H9 (cell line): ENCODE data around the gene PARD6B. TPM values are rescaled to one million over a fixed set of nuclear protein-coding genes. Genes with fewer than 3 reads are reported as not detected.
"Not testable (repeated sequence)": the region's sequence is repeated elsewhere in the genome, so short reads cannot be mapped to it uniquely, and the experiment has no call there.

Experiments used
- DNase-seq: peaks from one replicate; pipeline ENCODE4 v3.0.0-alpha.2; 2017
- H2AFZ ChIP-seq: one replicate; pipeline ENCODE4 v1.6.1; 2013; ENCODE audit warnings: mild to moderate bottlenecking, low read length, control low read depth, moderate library complexity
- H2AK5ac ChIP-seq: 2 replicates; pipeline ENCODE4 v1.6.1; 2013; ENCODE audit warnings: low read length, control low read depth, mixed read lengths; ENCODE audit not compliant: insufficient read length
- H2BK120ac ChIP-seq: one replicate; pipeline ENCODE4 v1.6.1; 2013; ENCODE audit warnings: low read depth, mild to moderate bottlenecking, low read length, control low read depth, inconsistent platforms; ENCODE audit not compliant: poor library complexity, severe bottlenecking
- H2BK12ac ChIP-seq: 2 replicates; pipeline ENCODE4 v1.6.1; 2013; ENCODE audit warnings: low read length, control low read depth, mixed read lengths, low read depth; ENCODE audit not compliant: insufficient read length
- H2BK15ac ChIP-seq: 2 replicates; pipeline ENCODE4 v1.6.1; 2013; ENCODE audit warnings: low read depth, low read length, control low read depth
- H2BK20ac ChIP-seq: one replicate; pipeline ENCODE4 v1.6.1; 2013; ENCODE audit warnings: low read depth, mild to moderate bottlenecking, low read length, control low read depth, inconsistent platforms; ENCODE audit not compliant: poor library complexity, severe bottlenecking
- H2BK5ac ChIP-seq: 2 replicates; pipeline ENCODE4 v1.6.1; 2013; ENCODE audit warnings: low read length, control low read depth, mixed read lengths; ENCODE audit not compliant: insufficient read length
- H3K14ac ChIP-seq: 2 replicates; pipeline ENCODE4 v1.6.1; 2013; ENCODE audit warnings: low read length, control low read depth; ENCODE audit not compliant: insufficient read depth
- H3K18ac ChIP-seq: 2 replicates; pipeline ENCODE4 v1.6.1; 2013; ENCODE audit warnings: low read depth, mild to moderate bottlenecking, mixed read lengths, low read length, control low read depth; ENCODE audit not compliant: insufficient read length
- H3K23ac ChIP-seq: 2 replicates; pipeline ENCODE4 v1.6.1; 2013; ENCODE audit warnings: low read length, control low read depth, mixed read lengths, low read depth; ENCODE audit not compliant: insufficient read length
- H3K23me2 ChIP-seq: 2 replicates; pipeline ENCODE4 v1.6.1; 2013; ENCODE audit warnings: low read depth, mild to moderate bottlenecking, mixed read lengths, low read length, control low read depth; ENCODE audit not compliant: insufficient read length, poor library complexity, severe bottlenecking
- H3K27ac ChIP-seq: 2 replicates; pipeline ENCODE4 v1.5.1; 2013; ENCODE audit warnings: low read length, control low read depth, mixed read lengths, low read depth; ENCODE audit not compliant: insufficient read length
- H3K27me3 ChIP-seq: 2 replicates; pipeline ENCODE4 v1.6.1; 2013; ENCODE audit warnings: low read length, control low read depth, inconsistent platforms; ENCODE audit not compliant: insufficient read depth
- H3K4ac ChIP-seq: 2 replicates; pipeline ENCODE4 v1.6.1; 2013; ENCODE audit warnings: low read depth, mild to moderate bottlenecking, control low read depth, inconsistent platforms, low read length, moderate library complexity
- H3K4me1 ChIP-seq: 2 replicates; pipeline ENCODE4 v1.6.1; 2013; ENCODE audit warnings: low read length, control low read depth, inconsistent platforms; ENCODE audit not compliant: insufficient read depth
- H3K4me2 ChIP-seq: 2 replicates; pipeline ENCODE4 v1.6.1; 2013; ENCODE audit warnings: low read length, control low read depth, mixed read lengths; ENCODE audit not compliant: insufficient read length, insufficient read depth
- H3K56ac ChIP-seq: 2 replicates; pipeline ENCODE4 v1.6.1; 2013; ENCODE audit warnings: low read depth, mild to moderate bottlenecking, mixed read lengths, low read length, control low read depth; ENCODE audit not compliant: insufficient read length
- H3K79me1 ChIP-seq: 2 replicates; pipeline ENCODE4 v1.6.1; 2013; ENCODE audit warnings: low read depth, mild to moderate bottlenecking, moderate library complexity, low read length, control low read depth, inconsistent platforms; ENCODE audit not compliant: insufficient read depth, poor library complexity, severe bottlenecking
- H3K79me2 ChIP-seq: 2 replicates; pipeline ENCODE4 v1.6.1; 2013; ENCODE audit warnings: low read length, control low read depth, inconsistent platforms; ENCODE audit not compliant: insufficient read depth
- H3K9ac ChIP-seq: 2 replicates; pipeline ENCODE4 v1.6.1; 2013; ENCODE audit warnings: low read length, control low read depth, mixed read lengths; ENCODE audit not compliant: insufficient read length; ENCODE audit errors: extremely low read depth
- H3K9me3 ChIP-seq: one replicate; pipeline ENCODE4 v1.6.1; 2013; ENCODE audit warnings: low read depth, low read length, inconsistent platforms; ENCODE audit not compliant: control insufficient read depth
- H3T11ph ChIP-seq: one replicate; pipeline ENCODE4 v1.6.1; 2013; ENCODE audit warnings: mild to moderate bottlenecking, low read length, control low read depth, inconsistent platforms
- H4K20me1 ChIP-seq: one replicate; pipeline ENCODE4 v1.6.1; 2013; ENCODE audit not compliant: control insufficient read depth, insufficient read length, insufficient read depth
- H4K5ac ChIP-seq: 2 replicates; pipeline ENCODE4 v1.6.1; 2013; ENCODE audit warnings: low read depth, mild to moderate bottlenecking, mixed read lengths, low read length, control low read depth; ENCODE audit not compliant: insufficient read length
- H4K8ac ChIP-seq: replicated peaks from 2 replicates; pipeline ENCODE4 v1.6.1; 2013; ENCODE audit warnings: low read length, control low read depth, mixed read lengths, low read depth; ENCODE audit not compliant: insufficient read length
- H4K91ac ChIP-seq: 2 replicates; pipeline ENCODE4 v1.6.1; 2013; ENCODE audit warnings: low read depth, mild to moderate bottlenecking, moderate library complexity, mixed read lengths, low read length, control low read depth; ENCODE audit not compliant: insufficient read length
- H3K27ac Mint-ChIP-seq, 3 experiments: 2 replicates in 2 of 3; 3 replicates in 1 of 3; pipeline ENCODE4 v1.8.0; 2020 to 2021; ENCODE audit warnings: mixed read lengths in 3 of 3, mild to moderate bottlenecking in 1 of 3, moderate library complexity in 1 of 3
- H3K27me3 Mint-ChIP-seq: 2 replicates; pipeline ENCODE4 v1.8.0; 2021; ENCODE audit warnings: low read depth, mild to moderate bottlenecking, moderate library complexity, mixed read lengths
- H3K36me3 Mint-ChIP-seq, 3 experiments: 2 replicates in 2 of 3; 3 replicates in 1 of 3; pipeline ENCODE4 v1.8.0; 2020 to 2021; ENCODE audit warnings: low read depth in 3 of 3, mixed read lengths in 3 of 3; ENCODE audit not compliant: insufficient read depth in 1 of 3
- H3K4me1 Mint-ChIP-seq, 2 experiments: 2 replicates each; pipeline ENCODE4 v1.8.0; 2020; ENCODE audit warnings: mixed read lengths in 2 of 2
- H3K4me3 Mint-ChIP-seq, 2 experiments: 2 replicates in 1 of 2; 3 replicates in 1 of 2; pipeline ENCODE4 v1.8.0; 2020 to 2021; ENCODE audit warnings: mild to moderate bottlenecking in 2 of 2, mixed read lengths in 2 of 2, moderate library complexity in 1 of 2
- H3K9me3 Mint-ChIP-seq, 2 experiments: 2 replicates in 1 of 2; 3 replicates in 1 of 2; pipeline ENCODE4 v1.8.0; 2020; ENCODE audit warnings: mild to moderate bottlenecking in 2 of 2, mixed read lengths in 2 of 2, moderate library complexity in 1 of 2
- WGBS: extraction: QIAGEN DNeasy Blood & Tissue Kit; methylation state at CpG from one replicate; pipeline ENCODE4 v1.1.7; 2013; ENCODE audit warnings: missing lambda C conversion rate, low lambda C conversion rate, mixed read lengths; ENCODE audit not compliant: insufficient read length; ENCODE audit errors: extremely low coverage; 5-methylcytosine and 5-hydroxymethylcytosine counted together
- total RNA-seq: library from RNA; stranded (reverse); gene quantifications from 2 replicates; pipeline ENCODE4 v1.2.1, GENCODE V29; 2021
- TF ChIP-seq, protein P1 (sequence below): fragments of 200-600 bp; sonication (generic); conservative IDR thresholded peaks from 3 replicates; pipeline ENCODE4 v1.8.0; 2021; ENCODE audit warnings: antibody characterized with exemption, mild to moderate bottlenecking

Gene PARD6B
- total RNA-seq, 1 experiment from 2014 or later, result 27.4 TPM

DNA sequence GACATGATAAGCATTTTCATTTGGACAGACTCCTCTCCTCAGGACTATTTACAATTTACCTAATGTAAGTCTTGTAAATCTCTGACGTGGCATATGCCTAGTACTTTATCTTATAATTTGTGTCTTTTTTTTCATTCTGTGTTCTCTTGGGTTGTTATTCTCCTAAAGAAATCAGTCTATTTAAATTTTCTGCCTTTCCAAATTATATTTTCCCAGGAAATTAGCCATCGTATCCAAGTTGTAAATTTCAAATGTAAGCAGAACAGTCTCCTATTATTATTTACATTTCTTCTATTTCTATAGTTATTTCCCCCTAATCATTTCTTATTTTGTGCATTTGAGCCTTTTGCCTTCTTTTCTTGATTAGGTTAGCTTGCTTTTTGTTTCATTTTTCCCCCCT, 46.0 kb downstream of the PARD6B start:
- H2AFZ ChIP-seq, result no peak overlapping the region
- no CpG with 5 or more reads among the region's 2 CpGs for WGBS
- peaks cover 9 to 18% of the 10 kb centered on the region in 2 experiments for H3K4me1 Mint-ChIP-seq
- H3K79me2 ChIP-seq, result no peaks in the 10 kb centered on the region
- H3K9me3 Mint-ChIP-seq, result no peaks in the 10 kb centered on the region
- H3K27ac ChIP-seq, result no peak overlapping the region
- H3K56ac ChIP-seq, result no peak overlapping the region
- H3K27ac Mint-ChIP-seq, result no peak overlapping the region
- H3K9me3 ChIP-seq, result no peaks in the 10 kb centered on the region
- H3K36me3 Mint-ChIP-seq, result no peaks in the 10 kb centered on the region
- no peaks in the 10 kb centered on the region; the same call in 1 of the 2 replicates for H3K27me3 Mint-ChIP-seq
- H4K91ac ChIP-seq, result no peak overlapping the region
- H2BK15ac ChIP-seq, result no peak overlapping the region
- no peaks in the 10 kb centered on the region for H3K27me3 ChIP-seq
- DNase-seq, result no peak
- H2BK120ac ChIP-seq, result no peak overlapping the region
- no peak overlapping the region for H3K4me3 Mint-ChIP-seq
- no peak overlapping the region for H4K8ac ChIP-seq
- H3K79me1 ChIP-seq, result no peaks in the 10 kb centered on the region
- TF ChIP-seq, protein P1, sequence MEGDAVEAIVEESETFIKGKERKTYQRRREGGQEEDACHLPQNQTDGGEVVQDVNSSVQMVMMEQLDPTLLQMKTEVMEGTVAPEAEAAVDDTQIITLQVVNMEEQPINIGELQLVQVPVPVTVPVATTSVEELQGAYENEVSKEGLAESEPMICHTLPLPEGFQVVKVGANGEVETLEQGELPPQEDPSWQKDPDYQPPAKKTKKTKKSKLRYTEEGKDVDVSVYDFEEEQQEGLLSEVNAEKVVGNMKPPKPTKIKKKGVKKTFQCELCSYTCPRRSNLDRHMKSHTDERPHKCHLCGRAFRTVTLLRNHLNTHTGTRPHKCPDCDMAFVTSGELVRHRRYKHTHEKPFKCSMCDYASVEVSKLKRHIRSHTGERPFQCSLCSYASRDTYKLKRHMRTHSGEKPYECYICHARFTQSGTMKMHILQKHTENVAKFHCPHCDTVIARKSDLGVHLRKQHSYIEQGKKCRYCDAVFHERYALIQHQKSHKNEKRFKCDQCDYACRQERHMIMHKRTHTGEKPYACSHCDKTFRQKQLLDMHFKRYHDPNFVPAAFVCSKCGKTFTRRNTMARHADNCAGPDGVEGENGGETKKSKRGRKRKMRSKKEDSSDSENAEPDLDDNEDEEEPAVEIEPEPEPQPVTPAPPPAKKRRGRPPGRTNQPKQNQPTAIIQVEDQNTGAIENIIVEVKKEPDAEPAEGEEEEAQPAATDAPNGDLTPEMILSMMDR, result no peak
- H3K23ac ChIP-seq, result no peak overlapping the region
- no peak overlapping the region for H2BK20ac ChIP-seq
- H3K4me1 ChIP-seq, result no peaks in the 10 kb centered on the region; the same call in 1 of the 2 replicates
- H3K23me2 ChIP-seq, result no peaks in the 10 kb centered on the region
- no peak overlapping the region for H3K9ac ChIP-seq
- no peak overlapping the region for H4K5ac ChIP-seq
- no peak overlapping the region for H3K14ac ChIP-seq
- no peak overlapping the region for H3K4ac ChIP-seq
- no peak overlapping the region for H3T11ph ChIP-seq
- no peaks in the 10 kb centered on the region for H4K20me1 ChIP-seq
- no peak overlapping the region for H2BK12ac ChIP-seq
- no peak overlapping the region for H3K18ac ChIP-seq
- no peak overlapping the region for H2BK5ac ChIP-seq
- no peak overlapping the region for H2AK5ac ChIP-seq
- H3K4me2 ChIP-seq, result no peak overlapping the region

DNA sequence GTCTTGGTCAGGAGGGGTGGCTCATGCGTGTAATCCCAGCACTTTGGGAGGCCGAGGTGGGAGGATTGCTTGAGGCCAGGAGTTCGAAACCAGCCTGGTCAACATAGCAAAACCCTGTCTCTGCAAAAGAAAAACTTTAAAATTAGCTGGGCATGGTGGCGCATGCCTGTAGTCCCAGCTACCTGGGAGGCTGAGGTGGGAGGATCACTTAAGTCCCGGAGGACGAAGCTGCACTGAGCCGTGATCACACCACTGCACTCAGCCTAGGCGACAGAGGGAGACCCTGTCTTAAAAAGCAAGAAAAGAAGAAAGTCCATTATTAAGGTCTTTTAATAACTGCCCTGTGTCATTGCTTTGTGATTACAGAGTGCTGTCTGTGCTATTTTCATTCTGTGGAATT, 47.6 kb downstream of the PARD6B start:
- H3K27me3 ChIP-seq, H3K23ac ChIP-seq, H2AFZ ChIP-seq, H3K79me1 ChIP-seq, DNase-seq, H3K27ac ChIP-seq, H3K9me3 ChIP-seq, H3K14ac ChIP-seq, H4K8ac ChIP-seq, H2BK5ac ChIP-seq, H2BK120ac ChIP-seq, H3K4ac ChIP-seq, H2BK20ac ChIP-seq, H2BK12ac ChIP-seq, H4K5ac ChIP-seq, H4K91ac ChIP-seq, H3K9me3 Mint-ChIP-seq, H3K27me3 Mint-ChIP-seq, H3K4me3 Mint-ChIP-seq, H3K79me2 ChIP-seq, H4K20me1 ChIP-seq, H3K4me2 ChIP-seq, H3K9ac ChIP-seq, H3K36me3 Mint-ChIP-seq, H2BK15ac ChIP-seq, H3T11ph ChIP-seq, H3K4me1 ChIP-seq, H2AK5ac ChIP-seq, H3K27ac Mint-ChIP-seq, H3K23me2 ChIP-seq, H3K56ac ChIP-seq, H3K18ac ChIP-seq: not testable (repeated sequence)
- H3K4me1 Mint-ChIP-seq, result peaks cover 9 to 18% of the 10 kb centered on the region in 2 experiments
- no CpG with 5 or more reads among the region's 8 CpGs for WGBS
